Body of pancreas (tissue), 4 donors: ENCODE data around the gene KIRREL3. TPM values are rescaled to one million over a fixed set of nuclear protein-coding genes. Genes with fewer than 3 reads are reported as not detected.

Source experiments
- ATAC-seq: fragments of 150-250 bp; one replicate; pipeline ENCODE4 v1.9.1; 2016
- DNase-seq, 4 donors: peaks; one replicate each; pipeline ENCODE4 v3.0.0-alpha.2; 2019
- H3K27ac ChIP-seq, 4 donors: fragments of 200-600 bp; sonication (generic); 1 replicate in 3 of 4; 2 replicates in 1 of 4; pipeline versions ENCODE4 v1.5.1 to v1.6.1; 2016 to 2019; ENCODE audit warnings: mild to moderate bottlenecking in 1 of 4, mixed read lengths in 1 of 4, moderate library complexity in 1 of 4
- H3K27me3 ChIP-seq, 2 donors: fragments of 200-600 bp; sonication (generic); one replicate each; pipeline ENCODE4 v1.6.0; 2016; ENCODE audit warnings: mild to moderate bottlenecking in 1 of 2
- H3K36me3 ChIP-seq, 2 donors: fragments of 200-600 bp; sonication (generic); replicated peaks in 1 of 2; 2 replicates each; pipeline ENCODE4 v1.5.1; 2016; ENCODE audit warnings: low read depth in 2 of 2; ENCODE audit not compliant: insufficient read depth in 1 of 2
- H3K4me1 ChIP-seq: fragments of 200-600 bp; sonication (generic); one replicate; pipeline ENCODE4 v1.6.0; 2016
- H3K4me3 ChIP-seq, 2 donors: fragments of 200-600 bp; sonication (generic); 1 replicate in 1 of 2; 2 replicates in 1 of 2; pipeline ENCODE4 v1.5.1; 2016 to 2019
- H3K9me3 ChIP-seq, 3 donors: fragments of 200-600 bp; sonication (generic); 1 replicate in 2 of 3; 2 replicates in 1 of 3; pipeline ENCODE4 v1.5.1; 2016
- CTCF ChIP-seq, 7 experiments: fragments of 450-650 bp in 4 of 7; fragments of 200-600 bp in 3 of 7; sonication (generic) in 3 of 7; IDR thresholded peaks; one replicate each; pipeline ENCODE4 v1.5.1; 2016 to 2019; ENCODE audit warnings: antibody characterized with exemption in 7 of 7
- POLR2A ChIP-seq, 3 donors: fragments of 450-650 bp; IDR thresholded peaks; one replicate each; pipeline ENCODE4 v1.6.1; 2016; ENCODE audit warnings: antibody characterized with exemption in 3 of 3, mild to moderate bottlenecking in 2 of 3
- WGBS, 2 donors: methylation state at CpG; one replicate each; pipeline ENCODE4 v1.1.5; 2017; 5-methylcytosine and 5-hydroxymethylcytosine counted together
- intact Hi-C: fragments of 100-400 bp; cut with DNase I; formaldehyde crosslinking; loops from one replicate; pipeline ENCODE4 v1.15.1; 2023
- total RNA-seq, 2 donors: library from RNA; depleted of rRNA; stranded (reverse); fragments of >200 nt; gene quantifications; one replicate each; pipeline ENCODE4 v1.1.0, GENCODE V29; 2016

Gene KIRREL3
- total RNA-seq, 2 donors from 2014 or later: 0.26 TPM; not detected in 1

- DNase-seq (no peak), ATAC-seq (no peak)
- Histone ChIP-seq H3K4me1 (no peaks in the 10 kb centered on the region), H3K27me3 (no peaks in the 10 kb centered on the region), H3K4me3 (no peak overlapping the region), H3K9me3 (no peaks in the 10 kb centered on the region), H3K36me3 (no peaks in the 10 kb centered on the region), H3K27ac (no peak overlapping the region)
- 58 to 59% methylated on average over 10 of the region's 10 CpGs for WGBS, 2 donors
- intact Hi-C loops: no loop called here
- TF ChIP-seq POLR2A (IDR thresholded peaks at IDR 0.05) (no peak), CTCF (IDR thresholded peaks at IDR 0.05) (no peak)
Observed at GRCh38 chr11:126861796-126862459, 138.6 kb downstream of the KIRREL3 start.

- Histone ChIP-seq H3K36me3 (no peaks in the 10 kb centered on the region), H3K27ac (no peak overlapping the region), H3K27me3 (no peaks in the 10 kb centered on the region), H3K4me1 (no peaks in the 10 kb centered on the region), H3K9me3 (no peaks in the 10 kb centered on the region), H3K4me3 (no peak overlapping the region)
- intact Hi-C loops: no loop called here
- TF ChIP-seq CTCF (IDR thresholded peaks at IDR 0.05) (no peak), POLR2A (IDR thresholded peaks at IDR 0.05) (no peak)
- 48% methylated on average over 9 of the region's 9 CpGs for WGBS, 2 donors
- ATAC-seq: no peak
- peak; percentile 14 to 42 (median 22) for DNase-seq
Observed at GRCh38 chr11:126857860-126858808, 142.4 kb downstream of the KIRREL3 start.

DNA sequence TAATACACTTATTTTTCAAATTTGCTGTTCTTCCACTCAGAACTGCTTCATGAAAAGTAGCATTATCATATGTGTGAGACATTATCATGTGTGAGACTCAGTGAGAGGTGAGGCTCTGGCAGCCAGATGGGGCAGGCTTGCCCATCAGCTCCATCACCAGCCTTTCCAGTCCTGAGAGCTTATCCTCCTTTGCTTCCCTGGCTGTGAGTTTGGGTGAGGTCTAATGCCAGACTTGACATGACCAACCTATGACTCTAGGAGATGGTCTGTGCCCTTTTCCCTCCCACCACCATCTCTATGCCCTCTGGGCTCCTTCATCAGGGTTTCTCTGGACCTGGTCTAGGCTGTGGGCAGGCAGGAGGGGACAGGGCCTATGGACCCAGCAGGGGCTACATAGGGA is 145.0 kb downstream of the KIRREL3 start:
- H3K4me1 ChIP-seq: no peaks in the 10 kb centered on the region

GRCh38 chr11:126853732-126854131 is 146.8 kb downstream of the KIRREL3 start:
- ATAC-seq (no peak), DNase-seq (no peak)
- Histone ChIP-seq H3K9me3 (no peaks in the 10 kb centered on the region), H3K4me1 (no peaks in the 10 kb centered on the region), H3K36me3 (no peaks in the 10 kb centered on the region), H3K27me3 (no peaks in the 10 kb centered on the region), H3K4me3 (no peak overlapping the region), H3K27ac (no peak overlapping the region)
- TF ChIP-seq CTCF (IDR thresholded peaks at IDR 0.05) (no peak), POLR2A (IDR thresholded peaks at IDR 0.05) (no peak)
- intact Hi-C loops: no loop called here
- 46 to 47% methylated on average over 2 of the region's 2 CpGs for WGBS, 2 donors

More for the DNA sequence above, 145.0 kb downstream of the KIRREL3 start:
- H3K4me3 ChIP-seq: no peak overlapping the region
- no peak overlapping the region for H3K27ac ChIP-seq
- ATAC-seq (no peak), DNase-seq (no peak)
- H3K9me3 ChIP-seq: no peaks in the 10 kb centered on the region
- intact Hi-C loops: no loop called here
- H3K36me3 ChIP-seq: no peaks in the 10 kb centered on the region
- H3K27me3 ChIP-seq: no peaks in the 10 kb centered on the region
- TF ChIP-seq POLR2A (IDR thresholded peaks at IDR 0.05): no peak
- no peak for TF ChIP-seq CTCF (IDR thresholded peaks at IDR 0.05)
